Calu3 (cell line): ENCODE measurements around the gene SKOR1. TPM values are rescaled to one million over a fixed set of nuclear protein-coding genes. Genes with fewer than 3 reads are reported as not detected.
A peak's percentile ranks its signal among the peaks of the same experiment; 100 is the strongest.

Source experiments
- BruUV-seq: library from RNA; stranded (reverse); fragments of 400-500 nt; replicated peaks from 2 replicates; lab custom pipeline; 2021; lab: Mats Ljungman, UMichigan
- CTCF ChIA-PET: fragments of 300-600 bp; sonication (Branson Sonifier 250); formaldehyde crosslinking; loops from one replicate; lab custom pipeline; 2022; ENCODE audit warnings: antibody characterized with exemption; lab: Charles Lee
- DNase-seq: peaks from one replicate; pipeline ENCODE4 v3.0.0; 2022
- H3K27ac Mint-ChIP-seq: one replicate; pipeline ENCODE4 v1.8.0; 2022; ENCODE audit warnings: mixed read lengths; ENCODE audit not compliant: unreplicated experiment
- H3K27me3 Mint-ChIP-seq: one replicate; pipeline ENCODE4 v1.8.0; 2022; ENCODE audit warnings: mixed read lengths; ENCODE audit not compliant: unreplicated experiment
- H3K36me3 Mint-ChIP-seq: one replicate; pipeline ENCODE4 v1.8.0; 2022; ENCODE audit warnings: mild to moderate bottlenecking, moderate library complexity, mixed read lengths; ENCODE audit not compliant: insufficient read depth, unreplicated experiment
- H3K4me1 Mint-ChIP-seq: one replicate; pipeline ENCODE4 v1.8.0; 2022; ENCODE audit warnings: mild to moderate bottlenecking, low read depth, mixed read lengths; ENCODE audit not compliant: unreplicated experiment
- H3K4me3 Mint-ChIP-seq: one replicate; pipeline ENCODE4 v1.8.0; 2022; ENCODE audit warnings: mild to moderate bottlenecking, low read depth, moderate library complexity, mixed read lengths; ENCODE audit not compliant: unreplicated experiment
- H3K9me3 Mint-ChIP-seq: one replicate; pipeline ENCODE4 v1.8.0; 2022; ENCODE audit warnings: low read depth, mixed read lengths; ENCODE audit not compliant: unreplicated experiment
- intact Hi-C: fragments of 100-400 bp; cut with micrococcal nuclease; formaldehyde crosslinking; loops from one replicate; pipeline ENCODE4 v1.10.0; 2022; ENCODE audit not compliant: unreplicated experiment
- total RNA-seq: library from RNA; stranded (reverse); gene quantifications from 2 replicates; pipeline ENCODE4 v1.2.3, GENCODE V29; 2022
- TF ChIP-seq, protein P1 (sequence below): fragments of 200-600 bp; IDR thresholded peaks from one replicate; pipeline ENCODE4 v1.8.0; 2022; ENCODE audit warnings: antibody characterized with exemption; ENCODE audit not compliant: unreplicated experiment

The SKOR1 gene
- total RNA-seq, 1 experiment from 2014 or later, result 0.17 TPM

DNA sequence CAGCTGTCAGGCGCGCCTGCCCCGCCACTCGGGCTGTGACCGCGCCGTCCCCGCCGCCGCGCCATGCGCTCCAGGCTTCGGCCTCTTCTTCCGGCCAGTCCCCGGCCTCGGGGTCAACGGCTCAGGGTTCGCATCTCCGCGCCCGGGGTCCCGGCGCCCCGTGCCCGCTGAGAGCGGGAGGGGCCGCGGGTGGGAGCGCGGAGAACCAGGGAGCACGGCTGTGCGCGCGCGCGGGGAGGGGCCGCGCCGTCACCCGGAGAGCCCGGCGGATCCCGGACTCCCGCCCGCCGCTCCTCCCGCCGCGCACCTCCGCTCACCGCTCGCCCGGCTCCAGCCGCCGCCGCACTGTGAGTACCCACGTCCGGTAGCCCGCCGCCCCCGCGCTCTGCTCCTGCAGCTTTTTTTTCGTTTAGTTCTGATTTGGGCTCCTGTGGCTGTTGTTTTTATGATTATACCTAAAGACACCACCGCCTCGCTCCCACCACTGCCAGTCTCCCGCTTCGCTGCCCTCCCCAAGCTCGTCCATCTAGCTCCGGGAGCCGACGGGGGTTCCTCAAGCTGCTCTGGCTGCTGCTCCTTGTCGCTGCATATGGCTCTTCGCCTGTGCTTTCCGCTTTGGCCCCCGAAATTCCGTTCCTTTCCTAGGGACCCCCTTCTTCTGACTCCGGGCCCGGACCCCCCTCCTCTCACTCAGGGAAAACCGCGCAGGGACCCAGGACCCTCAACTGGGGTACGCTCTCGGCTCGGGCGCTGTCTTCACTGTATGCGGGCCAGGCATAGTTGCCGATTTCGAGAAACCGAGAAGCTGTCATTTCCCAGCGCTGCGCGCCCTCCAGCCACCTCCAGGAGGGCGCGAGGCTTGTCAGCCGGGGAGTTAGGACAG, 1.8 kb upstream of the SKOR1 start:
- DNase-seq, result no peak
- CTCF ChIA-PET, result interaction anchor here (0.5 kb wide), 1 partner anchor 372 kb away, joined by 3 read pairs; no protein-coding TSS in a partner anchor
- TF ChIP-seq, protein P1, sequence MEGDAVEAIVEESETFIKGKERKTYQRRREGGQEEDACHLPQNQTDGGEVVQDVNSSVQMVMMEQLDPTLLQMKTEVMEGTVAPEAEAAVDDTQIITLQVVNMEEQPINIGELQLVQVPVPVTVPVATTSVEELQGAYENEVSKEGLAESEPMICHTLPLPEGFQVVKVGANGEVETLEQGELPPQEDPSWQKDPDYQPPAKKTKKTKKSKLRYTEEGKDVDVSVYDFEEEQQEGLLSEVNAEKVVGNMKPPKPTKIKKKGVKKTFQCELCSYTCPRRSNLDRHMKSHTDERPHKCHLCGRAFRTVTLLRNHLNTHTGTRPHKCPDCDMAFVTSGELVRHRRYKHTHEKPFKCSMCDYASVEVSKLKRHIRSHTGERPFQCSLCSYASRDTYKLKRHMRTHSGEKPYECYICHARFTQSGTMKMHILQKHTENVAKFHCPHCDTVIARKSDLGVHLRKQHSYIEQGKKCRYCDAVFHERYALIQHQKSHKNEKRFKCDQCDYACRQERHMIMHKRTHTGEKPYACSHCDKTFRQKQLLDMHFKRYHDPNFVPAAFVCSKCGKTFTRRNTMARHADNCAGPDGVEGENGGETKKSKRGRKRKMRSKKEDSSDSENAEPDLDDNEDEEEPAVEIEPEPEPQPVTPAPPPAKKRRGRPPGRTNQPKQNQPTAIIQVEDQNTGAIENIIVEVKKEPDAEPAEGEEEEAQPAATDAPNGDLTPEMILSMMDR, result no peak
- Mint-ChIP-seq H3K4me1 (peaks cover 13% of the 10 kb centered on the region), H3K4me3 (peak overlapping the region; percentile 77), H3K36me3 (peaks cover 20% of the 10 kb centered on the region), H3K27me3 (peaks cover 95% of the 10 kb centered on the region), H3K27ac (peak overlapping the region; percentile 33), H3K9me3 (no peaks in the 10 kb centered on the region)
- intact Hi-C loops, result no loop called here
- BruUV-seq, result no TSS peak

DNA sequence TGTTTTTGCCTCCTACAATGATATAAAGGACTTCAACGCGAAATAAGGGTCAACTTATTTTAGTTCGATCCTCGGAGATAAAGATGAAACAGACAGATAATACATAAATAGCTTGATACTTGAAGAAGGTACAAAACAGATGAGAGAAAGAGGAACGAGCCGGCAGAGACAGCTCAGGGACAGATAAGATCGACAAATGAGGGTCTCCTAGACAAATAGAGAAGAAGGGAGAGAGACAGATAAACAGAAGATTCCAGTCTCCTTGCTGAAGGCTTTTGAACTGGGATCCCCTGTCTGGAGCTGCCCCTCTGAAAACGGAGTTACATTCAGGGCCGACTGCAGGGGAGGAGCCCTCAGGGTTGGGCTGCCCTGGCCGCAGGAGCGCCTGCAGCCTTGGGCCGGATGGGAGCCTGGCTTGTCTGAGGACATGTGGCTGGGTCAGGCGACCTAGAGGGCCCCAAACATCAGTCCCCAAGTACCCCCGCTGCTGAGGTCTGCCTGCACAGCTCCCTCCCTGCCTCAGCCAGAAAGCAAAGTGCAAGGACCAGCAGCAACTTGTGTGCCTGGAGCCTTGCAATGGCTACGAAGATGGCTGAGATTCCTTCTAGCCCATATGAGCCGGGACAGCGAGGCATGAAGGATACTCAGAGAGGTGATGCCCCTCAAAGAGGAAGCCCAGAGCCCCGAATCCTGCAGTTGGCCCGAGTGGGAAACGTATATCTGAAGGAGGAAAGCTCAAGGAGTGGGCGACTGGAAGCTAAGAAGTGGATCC, 926 bp upstream of the SKOR1 start:
- Mint-ChIP-seq H3K4me3 (peak overlapping the region; percentile 77), H3K27ac (peak overlapping the region; percentile 33)
- CTCF ChIA-PET, result interaction anchor here (0.5 kb wide), 1 partner anchor 371 kb away, joined by 3 read pairs; no protein-coding TSS in a partner anchor

GRCh38 chr15:67825881-67826716, 790 bp downstream of the SKOR1 start:
- CTCF ChIA-PET, result no interaction called here
- Mint-ChIP-seq H3K9me3 (peaks cover 2% of the 10 kb centered on the region), H3K36me3 (peaks cover 20% of the 10 kb centered on the region), H3K27me3 (peaks cover 93% of the 10 kb centered on the region), H3K27ac (no peak overlapping the region), H3K4me1 (peaks cover 13% of the 10 kb centered on the region), H3K4me3 (peak overlapping the region; percentile 25)
- DNase-seq, result no peak
- BruUV-seq, result no TSS peak
- TF ChIP-seq, protein P1, result no peak
- intact Hi-C loops, result no loop called here

More for the DNA sequence above, 926 bp upstream of the SKOR1 start:
- BruUV-seq, result no TSS peak
- H3K36me3 Mint-ChIP-seq, result peaks cover 20% of the 10 kb centered on the region
- H3K9me3 Mint-ChIP-seq, result peaks cover 2% of the 10 kb centered on the region
- peaks cover 13% of the 10 kb centered on the region for H3K4me1 Mint-ChIP-seq
- DNase-seq, result no peak
- H3K27me3 Mint-ChIP-seq, result peaks cover 95% of the 10 kb centered on the region
- intact Hi-C loops, result no loop called here
- TF ChIP-seq, protein P1, result no peak
